ENCODE results near the gene LENG1.
"Not testable (repeated sequence)": the region's sequence is repeated elsewhere in the genome, so short reads cannot be mapped to it uniquely, and the experiment has no call there.

The LENG1 gene

DNA sequence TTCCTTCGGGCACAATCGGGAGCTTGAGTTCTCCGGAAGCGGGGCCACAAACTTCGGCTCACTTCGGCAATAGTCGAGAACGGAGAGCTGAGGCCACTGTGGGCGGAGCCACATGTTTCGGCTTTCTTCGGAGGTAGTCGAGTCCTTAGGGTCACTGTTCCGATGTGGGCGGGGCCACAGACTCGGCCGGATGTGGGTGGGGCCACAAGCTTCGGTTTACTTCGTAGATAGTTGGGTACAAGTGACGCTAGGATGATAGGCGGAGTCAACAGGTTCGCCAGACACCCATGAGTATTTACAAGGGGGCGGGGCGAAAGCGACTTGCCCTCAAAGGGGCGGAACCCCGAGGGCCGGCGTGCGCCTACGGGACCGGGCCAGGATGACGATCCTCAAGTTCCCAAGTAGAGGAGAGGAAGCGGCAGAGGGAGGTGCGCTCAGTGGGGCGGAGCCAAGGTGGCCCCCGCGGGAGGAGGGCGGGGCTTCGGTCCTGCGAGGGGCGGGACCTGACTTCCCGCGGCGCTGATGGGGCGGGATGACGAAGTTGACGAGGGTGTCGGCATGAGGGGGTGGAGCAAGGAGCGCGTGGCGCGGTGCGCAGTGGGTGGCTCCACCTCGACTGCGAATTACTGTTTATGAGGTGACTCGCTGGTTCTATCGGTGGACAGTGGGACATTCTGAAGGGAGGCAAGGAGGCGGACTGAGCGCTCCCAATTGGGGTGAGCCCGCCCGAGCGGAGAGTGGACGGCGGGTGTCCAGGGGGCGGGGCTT is 30.4 kb upstream of the LENG1 start:
- Histone ChIP-seq H3K4me3 (ENCODE audit: low read length in 2 of 2) (peak overlapping the region; percentile 90 to 91), H3K9ac (ENCODE audit: low read depth in 1 of 2, low read length in 2 of 2) (peak overlapping the region; percentile 94 to 98), H3K27ac (ENCODE audit: low read depth in 2 of 2, low read length in 2 of 2) (peak overlapping the region; percentile 100), H3K27me3 (ENCODE audit: control insufficient read depth in 2 of 2, insufficient read depth in 2 of 2, low read length in 2 of 2) (no peaks in the 10 kb centered on the region), H3K4me1 (ENCODE audit: control insufficient read depth in 2 of 2, insufficient read depth in 2 of 2, low read length in 2 of 2) (peaks cover 32 to 38% of the 10 kb centered on the region in 2 donors), H3K36me3 (ENCODE audit: control insufficient read depth in 2 of 2, insufficient read depth in 2 of 2, low read length in 2 of 2) (peaks cover 12 to 22% of the 10 kb centered on the region in 2 donors), H3K9me3 (ENCODE audit: control insufficient read depth in 2 of 2, low read length in 2 of 2) (no peaks in the 10 kb centered on the region)

DNA sequence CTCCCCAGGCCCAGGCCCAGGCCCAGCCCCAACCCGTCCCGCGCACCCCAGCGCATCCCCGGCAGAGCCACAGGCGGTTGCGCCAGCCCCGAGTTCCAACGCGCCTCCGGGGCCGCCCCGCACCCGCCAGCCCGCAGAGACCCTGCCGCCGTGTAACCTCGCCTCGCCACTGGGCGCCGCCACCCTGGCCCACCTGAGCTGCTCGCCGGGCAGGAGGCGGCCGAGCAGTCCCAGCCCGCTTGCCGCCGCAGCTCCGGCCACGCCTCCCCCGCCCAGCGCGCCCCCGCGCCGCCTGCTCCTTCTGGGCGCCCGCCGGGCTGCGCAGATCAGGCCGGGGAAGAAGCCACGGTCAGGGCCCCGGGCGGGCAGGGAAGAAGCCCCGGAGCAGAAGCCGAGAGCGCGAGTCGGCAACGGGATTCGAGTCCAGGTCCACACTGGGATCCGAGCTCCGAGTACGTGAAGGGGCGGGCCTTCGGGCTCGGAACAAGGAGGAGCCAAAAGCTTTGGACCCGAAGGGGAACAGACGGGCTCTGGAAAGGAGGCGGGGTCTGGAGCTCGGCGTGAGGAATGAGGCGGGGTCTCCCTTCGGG is 29.7 kb upstream of the LENG1 start, which contains the start of gene MBOAT7:
TSS of gene MBOAT7 (minus strand) at position 436 of the 590 bp plus-strand sequence. CDS start 1,072 bp downstream, outside the sequence.
- Histone ChIP-seq H3K36me3 (ENCODE audit: control insufficient read depth in 2 of 2, insufficient read depth in 2 of 2, low read length in 2 of 2) (peaks cover 12 to 18% of the 10 kb centered on the region in 2 donors), H3K27ac (ENCODE audit: low read depth in 2 of 2, low read length in 2 of 2) (peak within 1 kb of the TSS; percentile 100), H3K4me1 (ENCODE audit: control insufficient read depth in 2 of 2, insufficient read depth in 2 of 2, low read length in 2 of 2) (peaks cover 32 to 38% of the 10 kb centered on the region in 2 donors), H3K4me3 (ENCODE audit: low read length in 2 of 2) (peak within 1 kb of the TSS; percentile 90 to 91), H3K27me3 (ENCODE audit: control insufficient read depth in 2 of 2, insufficient read depth in 2 of 2, low read length in 2 of 2) (no peaks in the 10 kb centered on the region), H3K9ac (ENCODE audit: low read depth in 1 of 2, low read length in 2 of 2) (peak within 1 kb of the TSS; percentile 94 to 98), H3K9me3 (ENCODE audit: control insufficient read depth in 2 of 2, low read length in 2 of 2) (no peaks in the 10 kb centered on the region)

DNA sequence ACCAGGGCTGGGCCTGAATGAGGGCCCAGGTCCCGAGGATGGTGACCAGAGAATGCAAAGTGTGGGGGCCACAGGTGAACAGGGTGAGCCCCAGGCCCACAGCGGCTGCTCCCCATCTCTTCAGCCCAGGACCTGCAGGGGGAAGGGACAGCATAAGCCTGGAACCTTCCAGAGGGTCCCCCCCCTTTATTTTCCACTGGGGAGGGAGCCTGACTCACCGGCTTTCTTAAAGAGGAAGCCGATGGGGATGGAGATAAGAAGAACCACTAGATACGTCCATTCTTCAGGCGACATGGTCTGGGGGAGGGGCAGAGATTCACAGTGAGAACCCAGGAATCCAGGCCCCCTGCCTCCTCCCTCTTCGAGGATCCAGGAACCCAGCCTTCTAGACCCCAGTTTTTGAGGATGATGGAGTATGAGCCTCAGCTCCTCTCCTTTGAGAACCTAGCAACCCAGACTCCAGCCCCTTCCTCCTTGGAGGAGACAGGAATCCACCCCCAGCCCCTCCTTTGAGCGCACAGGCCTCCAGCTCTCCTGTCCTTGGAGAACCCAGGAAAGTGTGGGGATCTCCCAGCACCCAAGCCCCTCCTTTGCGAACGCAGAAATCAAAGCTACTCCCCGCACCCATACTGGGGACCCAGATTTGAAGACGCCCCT is 28.8 kb upstream of the LENG1 start:
- Histone ChIP-seq H3K4me3 (ENCODE audit: low read length in 2 of 2) (peak overlapping the region; percentile 90 to 91), H3K9ac (ENCODE audit: low read depth in 1 of 2, low read length in 2 of 2) (peak overlapping the region; percentile 83 to 94), H3K36me3 (ENCODE audit: control insufficient read depth in 2 of 2, insufficient read depth in 2 of 2, low read length in 2 of 2) (peaks cover 6 to 14% of the 10 kb centered on the region in 2 donors), H3K4me1 (ENCODE audit: control insufficient read depth in 2 of 2, insufficient read depth in 2 of 2, low read length in 2 of 2) (peaks cover 32 to 38% of the 10 kb centered on the region in 2 donors), H3K27ac (ENCODE audit: low read depth in 2 of 2, low read length in 2 of 2) (peak overlapping the region; percentile 100), H3K9me3 (ENCODE audit: control insufficient read depth in 2 of 2, low read length in 2 of 2) (no peaks in the 10 kb centered on the region), H3K27me3 (ENCODE audit: control insufficient read depth in 2 of 2, insufficient read depth in 2 of 2, low read length in 2 of 2) (no peaks in the 10 kb centered on the region)

DNA sequence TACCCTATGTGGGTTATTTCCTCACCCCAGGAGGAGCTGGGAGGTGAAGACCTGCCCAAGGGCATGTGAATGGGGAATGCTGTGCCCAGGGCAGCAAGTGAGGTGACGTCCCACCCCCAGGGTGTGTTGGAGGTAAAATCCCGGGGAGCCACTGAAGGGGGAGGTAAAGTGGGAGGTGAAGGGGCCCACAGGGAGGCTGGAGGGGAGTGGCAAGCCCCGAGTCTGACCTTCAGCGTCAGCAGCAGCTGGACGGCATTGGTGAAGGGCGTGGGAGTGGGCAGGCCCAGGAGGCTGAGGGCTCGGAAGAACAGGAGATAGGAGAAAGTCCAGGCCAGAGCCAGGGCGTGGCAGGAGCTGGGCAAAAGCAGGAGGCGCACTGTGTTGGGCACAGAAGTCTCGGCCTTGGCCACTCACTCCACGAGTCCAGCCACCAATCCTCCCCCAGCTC is 27.4 kb upstream of the LENG1 start:
- H3K9ac ChIP-seq (ENCODE audit: low read depth in 1 of 2, low read length in 2 of 2) = peak overlapping the region; percentile 65 to 78

DNA sequence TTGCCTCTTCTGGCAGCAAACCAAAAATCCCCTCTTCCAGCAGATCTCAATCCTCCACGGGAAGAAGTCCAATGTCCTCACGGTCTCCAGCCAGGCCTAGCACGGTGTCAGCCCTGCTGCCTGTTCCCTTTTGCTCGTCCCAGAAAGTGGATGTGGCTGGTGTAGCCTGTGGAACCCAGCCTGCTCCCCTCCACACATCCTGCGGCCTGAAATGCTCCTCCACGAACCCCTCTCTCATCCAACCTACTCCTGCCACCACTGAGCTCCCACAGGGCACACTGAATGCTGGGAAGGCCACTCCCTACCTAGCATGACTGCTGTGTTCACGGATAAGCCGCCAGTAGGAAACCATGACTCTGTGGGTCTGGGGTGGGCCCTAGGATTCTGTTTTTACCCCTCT is 26.8 kb upstream of the LENG1 start:
- Histone ChIP-seq H3K9me3 (ENCODE audit: control insufficient read depth in 2 of 2, low read length in 2 of 2) (no peaks in the 10 kb centered on the region), H3K9ac (ENCODE audit: low read depth in 1 of 2, low read length in 2 of 2) (peak overlapping the region; percentile 65 to 78), H3K27ac (ENCODE audit: low read depth in 2 of 2, low read length in 2 of 2) (peak overlapping the region; percentile 95 to 97), H3K27me3 (ENCODE audit: control insufficient read depth in 2 of 2, insufficient read depth in 2 of 2, low read length in 2 of 2) (no peaks in the 10 kb centered on the region), H3K36me3 (ENCODE audit: control insufficient read depth in 2 of 2, insufficient read depth in 2 of 2, low read length in 2 of 2) (peaks cover 5 to 7% of the 10 kb centered on the region in 2 donors), H3K4me3 (ENCODE audit: low read length in 2 of 2) (peak overlapping the region in 1 of 2 donors; percentile 20), H3K4me1 (ENCODE audit: control insufficient read depth in 2 of 2, insufficient read depth in 2 of 2, low read length in 2 of 2) (peaks cover 22 to 26% of the 10 kb centered on the region in 2 donors)

More for the DNA sequence above, 27.4 kb upstream of the LENG1 start:
- Histone ChIP-seq H3K4me1 (ENCODE audit: control insufficient read depth in 2 of 2, insufficient read depth in 2 of 2, low read length in 2 of 2) (peaks cover 27 to 32% of the 10 kb centered on the region in 2 donors), H3K9me3 (ENCODE audit: control insufficient read depth in 2 of 2, low read length in 2 of 2) (no peaks in the 10 kb centered on the region), H3K27me3 (ENCODE audit: control insufficient read depth in 2 of 2, insufficient read depth in 2 of 2, low read length in 2 of 2) (no peaks in the 10 kb centered on the region), H3K36me3 (ENCODE audit: control insufficient read depth in 2 of 2, insufficient read depth in 2 of 2, low read length in 2 of 2) (peaks cover 5 to 7% of the 10 kb centered on the region in 2 donors), H3K27ac (ENCODE audit: low read depth in 2 of 2, low read length in 2 of 2) (peak overlapping the region; percentile 95 to 97), H3K4me3 (ENCODE audit: low read length in 2 of 2) (peak overlapping the region; percentile 33 to 34)

DNA sequence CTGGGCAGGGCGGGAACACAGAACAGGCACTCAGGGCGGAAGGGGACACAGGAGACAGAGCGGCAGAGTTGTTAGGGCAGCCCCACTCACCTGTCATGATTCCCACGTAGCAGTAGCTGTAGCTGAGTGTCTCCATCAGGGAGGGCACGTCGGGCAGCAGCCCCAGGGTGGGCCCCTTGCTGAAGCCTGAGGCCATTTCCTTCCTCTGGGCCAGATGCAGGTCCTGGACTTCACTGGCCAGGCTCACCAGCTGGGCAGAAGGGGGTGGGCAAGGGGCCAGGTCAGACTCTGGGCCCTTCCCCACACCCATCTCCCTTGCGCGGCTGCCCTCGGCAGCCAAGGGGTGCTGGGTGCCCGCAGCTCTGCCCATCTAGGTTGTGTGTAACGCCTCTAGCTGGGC is 23.9 kb upstream of the LENG1 start:
- Histone ChIP-seq H3K9ac (ENCODE audit: low read depth in 1 of 2, low read length in 2 of 2) (no peak overlapping the region), H3K27ac (ENCODE audit: low read depth in 2 of 2, low read length in 2 of 2) (no peak overlapping the region), H3K4me3 (ENCODE audit: low read length in 2 of 2) (no peak overlapping the region), H3K9me3 (ENCODE audit: control insufficient read depth in 2 of 2, low read length in 2 of 2) (no peaks in the 10 kb centered on the region), H3K27me3 (ENCODE audit: control insufficient read depth in 2 of 2, insufficient read depth in 2 of 2, low read length in 2 of 2) (no peaks in the 10 kb centered on the region), H3K4me1 (ENCODE audit: control insufficient read depth in 2 of 2, insufficient read depth in 2 of 2, low read length in 2 of 2) (peaks cover 22 to 27% of the 10 kb centered on the region in 2 donors), H3K36me3 (ENCODE audit: control insufficient read depth in 2 of 2, insufficient read depth in 2 of 2, low read length in 2 of 2) (peaks cover 8 to 16% of the 10 kb centered on the region in 2 donors)

DNA sequence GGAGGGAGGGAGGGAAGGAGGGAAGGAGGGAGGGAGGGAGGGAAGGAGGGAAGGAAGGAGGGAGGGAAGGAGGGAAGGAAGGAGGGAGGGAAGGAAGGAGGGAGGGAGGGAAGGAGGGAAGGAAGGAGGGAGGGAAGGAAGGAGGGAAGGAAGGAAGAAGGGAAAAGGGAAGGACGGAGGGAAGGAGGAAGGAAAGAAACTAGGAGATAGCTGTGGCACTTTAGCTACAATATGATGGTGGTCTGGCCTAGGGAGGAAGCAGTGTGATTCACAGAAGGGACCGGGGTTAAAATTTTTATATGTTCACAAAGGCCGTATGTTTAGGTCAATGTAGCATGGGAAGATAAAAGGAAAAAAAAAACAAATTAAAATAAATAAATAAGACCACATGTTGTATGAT is 22.4 kb upstream of the LENG1 start:
- peaks cover 12 to 16% of the 10 kb centered on the region in 2 donors for H3K36me3 ChIP-seq (ENCODE audit: control insufficient read depth in 2 of 2, insufficient read depth in 2 of 2, low read length in 2 of 2)
- not testable (repeated sequence) for H3K27me3 ChIP-seq (ENCODE audit: control insufficient read depth in 2 of 2, insufficient read depth in 2 of 2, low read length in 2 of 2); H3K4me3 ChIP-seq (ENCODE audit: low read length in 2 of 2); H3K9me3 ChIP-seq (ENCODE audit: control insufficient read depth in 2 of 2, low read length in 2 of 2); H3K27ac ChIP-seq (ENCODE audit: low read depth in 2 of 2, low read length in 2 of 2); H3K9ac ChIP-seq (ENCODE audit: low read depth in 1 of 2, low read length in 2 of 2)
- peaks cover 12% of the 10 kb centered on the region in 2 donors for H3K4me1 ChIP-seq (ENCODE audit: control insufficient read depth in 2 of 2, insufficient read depth in 2 of 2, low read length in 2 of 2)

DNA sequence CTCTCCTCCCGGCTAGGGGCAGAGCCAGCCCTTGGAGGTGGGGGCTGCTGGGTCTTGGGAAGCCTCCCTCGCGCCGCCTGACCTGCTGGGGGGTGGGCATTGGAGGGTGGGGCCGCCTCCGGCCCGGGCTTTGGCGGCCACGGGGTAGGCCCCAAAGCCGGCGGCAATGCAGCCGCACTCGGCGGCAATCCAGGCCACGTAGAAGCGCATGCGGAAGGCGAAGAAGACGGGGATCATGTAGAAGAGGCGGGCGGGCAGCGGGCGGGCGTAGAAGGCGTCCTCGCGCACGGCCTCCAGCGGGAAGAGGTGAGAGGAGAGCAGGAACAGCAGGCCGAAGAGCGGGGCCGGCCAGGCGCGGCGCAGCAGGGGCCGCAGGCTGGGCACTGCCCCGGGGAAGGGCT is 21.2 kb upstream of the LENG1 start:
- H3K4me1 ChIP-seq (ENCODE audit: control insufficient read depth in 2 of 2, insufficient read depth in 2 of 2, low read length in 2 of 2) = peaks cover 4 to 5% of the 10 kb centered on the region in 2 donors
- no peaks in the 10 kb centered on the region for H3K27me3 ChIP-seq (ENCODE audit: control insufficient read depth in 2 of 2, insufficient read depth in 2 of 2, low read length in 2 of 2)
- H3K9ac ChIP-seq (ENCODE audit: low read depth in 1 of 2, low read length in 2 of 2) = no peak overlapping the region
- no peak overlapping the region for H3K4me3 ChIP-seq (ENCODE audit: low read length in 2 of 2)
- H3K36me3 ChIP-seq (ENCODE audit: control insufficient read depth in 2 of 2, insufficient read depth in 2 of 2, low read length in 2 of 2) = peaks cover 12 to 15% of the 10 kb centered on the region in 2 donors
- no peak overlapping the region for H3K27ac ChIP-seq (ENCODE audit: low read depth in 2 of 2, low read length in 2 of 2)
- no peaks in the 10 kb centered on the region for H3K9me3 ChIP-seq (ENCODE audit: control insufficient read depth in 2 of 2, low read length in 2 of 2)

DNA sequence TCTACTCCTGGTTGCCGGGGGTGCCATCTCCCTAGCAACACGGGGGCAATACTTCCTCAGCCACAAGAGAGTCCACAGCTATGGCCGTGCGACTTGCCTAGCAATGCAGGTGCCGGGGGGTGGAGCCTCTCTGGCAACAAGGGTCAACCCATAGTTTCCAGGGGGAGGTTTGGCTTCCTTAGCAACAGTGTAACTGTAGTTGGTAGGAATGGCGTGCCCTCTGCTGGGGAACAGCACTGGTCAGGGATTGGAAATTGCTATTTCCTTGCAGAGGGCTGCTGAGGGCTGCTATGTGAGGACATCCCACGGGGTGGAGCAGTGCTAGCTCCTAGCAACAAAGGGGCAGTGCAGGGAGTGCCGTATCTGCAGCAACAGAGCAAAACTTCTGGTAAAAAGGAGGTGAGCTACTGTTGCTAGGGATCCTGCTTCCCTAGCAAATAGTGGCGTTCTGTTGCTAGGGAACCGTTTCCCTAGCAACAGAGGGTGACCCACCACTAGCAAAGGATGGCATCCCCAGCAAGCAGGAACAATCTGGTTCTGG is 20.5 kb upstream of the LENG1 start:
- Histone ChIP-seq H3K36me3 (ENCODE audit: control insufficient read depth in 2 of 2, insufficient read depth in 2 of 2, low read length in 2 of 2) (peaks cover 12 to 15% of the 10 kb centered on the region in 2 donors), H3K9me3 (ENCODE audit: control insufficient read depth in 2 of 2, low read length in 2 of 2) (no peaks in the 10 kb centered on the region), H3K4me3 (ENCODE audit: low read length in 2 of 2) (no peak overlapping the region), H3K27me3 (ENCODE audit: control insufficient read depth in 2 of 2, insufficient read depth in 2 of 2, low read length in 2 of 2) (no peaks in the 10 kb centered on the region), H3K27ac (ENCODE audit: low read depth in 2 of 2, low read length in 2 of 2) (no peak overlapping the region), H3K9ac (ENCODE audit: low read depth in 1 of 2, low read length in 2 of 2) (peak overlapping the region in 1 of 2 donors; percentile 8), H3K4me1 (ENCODE audit: control insufficient read depth in 2 of 2, insufficient read depth in 2 of 2, low read length in 2 of 2) (peaks cover 4 to 5% of the 10 kb centered on the region in 2 donors)
